ENCODE results near the gene MFSD1.

The MFSD1 gene

GRCh38 chr3:158808697-158809096 lies 6.8 kb downstream of the MFSD1 start:
- no peak overlapping the region for H3K4me3 ChIP-seq (ENCODE audit: low read depth, low read length)
- no peak for TF ChIP-seq CTCF (IDR thresholded peaks at IDR 0.05; ENCODE audit: control insufficient read depth, extremely low read depth, insufficient read depth)
- DNase-seq (ENCODE audit: low read depth) = no peak

- TF ChIP-seq CTCF (IDR thresholded peaks at IDR 0.05; ENCODE audit: control insufficient read depth, extremely low read depth, insufficient read depth) = no peak
- no peak overlapping the region for H3K4me3 ChIP-seq (ENCODE audit: low read depth, low read length)
- no peak for DNase-seq (ENCODE audit: low read depth)
Observed at GRCh38 chr3:158809642-158810041, 7.8 kb downstream of the MFSD1 start.

- TF ChIP-seq CTCF (IDR thresholded peaks at IDR 0.05; ENCODE audit: control insufficient read depth, extremely low read depth, insufficient read depth) = no peak
- DNase-seq (ENCODE audit: low read depth) = no peak
- H3K4me3 ChIP-seq (ENCODE audit: low read depth, low read length) = no peak overlapping the region
Observed at GRCh38 chr3:158810823-158811724, 9.2 kb downstream of the MFSD1 start.

- no peak overlapping the region for H3K4me3 ChIP-seq (ENCODE audit: low read depth, low read length)
- DNase-seq (ENCODE audit: low read depth) = no peak
- TF ChIP-seq CTCF (IDR thresholded peaks at IDR 0.05; ENCODE audit: control insufficient read depth, extremely low read depth, insufficient read depth) = no peak
Observed at GRCh38 chr3:158819282-158819681, 17.4 kb downstream of the MFSD1 start.

GRCh38 chr3:158820521-158820920 lies 18.7 kb downstream of the MFSD1 start:
- no peak for TF ChIP-seq CTCF (IDR thresholded peaks at IDR 0.05; ENCODE audit: control insufficient read depth, extremely low read depth, insufficient read depth)
- H3K4me3 ChIP-seq (ENCODE audit: low read depth, low read length) = no peak overlapping the region
- DNase-seq (ENCODE audit: low read depth) = no peak

GRCh38 chr3:158821847-158822246 lies 20.0 kb downstream of the MFSD1 start:
- DNase-seq (ENCODE audit: low read depth) = no peak
- H3K4me3 ChIP-seq (ENCODE audit: low read depth, low read length) = no peak overlapping the region
- no peak for TF ChIP-seq CTCF (IDR thresholded peaks at IDR 0.05; ENCODE audit: control insufficient read depth, extremely low read depth, insufficient read depth)

GRCh38 chr3:158823426-158823825 lies 21.6 kb downstream of the MFSD1 start:
- TF ChIP-seq CTCF (IDR thresholded peaks at IDR 0.05; ENCODE audit: control insufficient read depth, extremely low read depth, insufficient read depth) = no peak
- DNase-seq (ENCODE audit: low read depth) = no peak
- no peak overlapping the region for H3K4me3 ChIP-seq (ENCODE audit: low read depth, low read length)
